Spleen (tissue), 7 donors: ENCODE results near the gene STK24.

ENCODE experiments used
- POLR2A ChIP-seq, 3 donors: fragments of 450-650 bp; IDR thresholded peaks; one replicate each; pipeline ENCODE4 v1.5.1; 2017; ENCODE audit warnings: antibody characterized with exemption in 3 of 3, mild to moderate bottlenecking in 1 of 3
- POLR2AphosphoS5 ChIP-seq, 3 donors: sonication (generic); formaldehyde crosslinking; IDR thresholded peaks; one replicate each; pipeline ENCODE4 v1.5.1; 2017; ENCODE audit warnings: antibody characterized with exemption in 3 of 3
- TF ChIP-seq, protein P1 (sequence below), 11 experiments: fragments of 200-600 bp in 7 of 11; fragments of 450-650 bp in 4 of 11; sonication (generic) in 4 of 11; IDR thresholded peaks in 8 of 11; conservative IDR thresholded peaks in 3 of 11; 1 replicate in 7 of 11; 2 replicates in 4 of 11; pipeline versions ENCODE4 v1.4.0 to v1.8.0; 2016 to 2021; ENCODE audit warnings: antibody characterized with exemption in 11 of 11, inconsistent platforms in 4 of 11, mild to moderate bottlenecking in 1 of 11
- donor health status: DM: no; HTN: no; CAD: no; lungs with moderate emphysema.
- donor health status: DM: no; HTN: no; CAD: no.
- donor health status: DM: no; HTN: no; CAD: no.

- TF ChIP-seq, protein P1, sequence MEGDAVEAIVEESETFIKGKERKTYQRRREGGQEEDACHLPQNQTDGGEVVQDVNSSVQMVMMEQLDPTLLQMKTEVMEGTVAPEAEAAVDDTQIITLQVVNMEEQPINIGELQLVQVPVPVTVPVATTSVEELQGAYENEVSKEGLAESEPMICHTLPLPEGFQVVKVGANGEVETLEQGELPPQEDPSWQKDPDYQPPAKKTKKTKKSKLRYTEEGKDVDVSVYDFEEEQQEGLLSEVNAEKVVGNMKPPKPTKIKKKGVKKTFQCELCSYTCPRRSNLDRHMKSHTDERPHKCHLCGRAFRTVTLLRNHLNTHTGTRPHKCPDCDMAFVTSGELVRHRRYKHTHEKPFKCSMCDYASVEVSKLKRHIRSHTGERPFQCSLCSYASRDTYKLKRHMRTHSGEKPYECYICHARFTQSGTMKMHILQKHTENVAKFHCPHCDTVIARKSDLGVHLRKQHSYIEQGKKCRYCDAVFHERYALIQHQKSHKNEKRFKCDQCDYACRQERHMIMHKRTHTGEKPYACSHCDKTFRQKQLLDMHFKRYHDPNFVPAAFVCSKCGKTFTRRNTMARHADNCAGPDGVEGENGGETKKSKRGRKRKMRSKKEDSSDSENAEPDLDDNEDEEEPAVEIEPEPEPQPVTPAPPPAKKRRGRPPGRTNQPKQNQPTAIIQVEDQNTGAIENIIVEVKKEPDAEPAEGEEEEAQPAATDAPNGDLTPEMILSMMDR (IDR thresholded peaks at IDR 0.05 in 8 of 11, conservative IDR thresholded peaks at IDR 0.05 in 3 of 11): no peak
- TF ChIP-seq POLR2A (IDR thresholded peaks at IDR 0.05) (no peak), POLR2AphosphoS5 (IDR thresholded peaks at IDR 0.05) (no peak)
These were observed 137.6 kb downstream of the STK24 start for GRCh38 chr13:98439126-98439828.
